ENCODE measurements around the gene TMEM134. TPM values are rescaled to one million over a fixed set of nuclear protein-coding genes. Genes with fewer than 3 reads are reported as not detected.
"Not testable (repeated sequence)": the region's sequence is repeated elsewhere in the genome, so short reads cannot be mapped to it uniquely, and the experiment has no call there.

Gene TMEM134
- total and polyA plus RNA-seq, 2 donors (not counting 3 experiments of a cell fraction or from before 2014, with no cell fraction given): 33.4 to 207 TPM

DNA sequence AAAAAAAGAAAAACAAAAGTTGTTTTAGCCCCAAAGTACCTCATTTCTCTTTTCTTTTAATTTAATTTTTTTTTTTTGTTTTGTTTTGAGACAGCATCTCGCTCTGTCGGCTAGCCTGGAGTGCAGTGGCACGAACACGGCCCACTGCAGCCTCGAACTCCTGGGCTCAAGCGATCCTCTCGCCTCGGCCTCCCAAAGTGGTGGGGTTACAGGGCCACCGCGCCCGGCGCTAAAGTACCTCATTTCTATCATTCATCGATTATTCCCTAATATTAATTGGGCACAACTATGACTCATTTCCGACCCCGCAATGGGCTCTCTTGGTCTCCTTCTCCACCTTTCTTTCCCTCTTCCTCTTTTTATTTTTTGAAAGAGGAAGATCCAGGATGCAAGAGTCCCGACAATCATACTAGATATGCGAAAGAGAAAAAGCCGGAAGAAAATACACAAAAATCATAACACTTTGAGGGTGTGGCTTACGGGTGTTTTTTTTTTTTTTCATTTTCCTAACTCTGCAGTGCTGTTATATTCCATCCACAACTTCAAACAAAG is 13.3 kb upstream of the TMEM134 start:
- Histone ChIP-seq H2AFZ (ENCODE audit: low read depth, low read length) (peak overlapping the region; percentile 59), H3K9me3 (replicated peaks; ENCODE audit: control insufficient read depth, insufficient read depth, low read length) (no peaks in the 10 kb centered on the region), H3K4me3 (replicated peaks in 1 of 3; ENCODE audit: insufficient read depth in 1 of 3, low read depth in 1 of 3, low read length in 3 of 3) (peak overlapping the region; percentile 29 to 72 (median 46)), H3K9me1 (replicated peaks; ENCODE audit: control insufficient read depth, extremely low read depth, insufficient read depth, low read length) (no peaks in the 10 kb centered on the region), H4K20me1 (replicated peaks; ENCODE audit: control insufficient read depth, extremely low read depth, insufficient read depth, low read length) (no peaks in the 10 kb centered on the region), H3K79me2 (ENCODE audit: control insufficient read depth, insufficient read depth, low read length) (no peaks in the 10 kb centered on the region), H3K27ac (ENCODE audit: insufficient read depth, low read depth, low read length) (peak overlapping the region; percentile 40), H3K4me2 (ENCODE audit: insufficient read depth, low read length) (peak overlapping the region; percentile 84), H3K27me3 (ENCODE audit: control insufficient read depth in 2 of 2, insufficient read depth in 2 of 2, low read length in 2 of 2) (no peaks in the 10 kb centered on the region), H3K4me1 (ENCODE audit: control insufficient read depth, extremely low read depth, insufficient read depth, low read length) (no peaks in the 10 kb centered on the region), H3K36me3 (ENCODE audit: control insufficient read depth in 2 of 2, extremely low read depth in 1 of 2, insufficient read depth in 2 of 2, low read length in 2 of 2) (peaks cover 0 to 1% of the 10 kb centered on the region in 2 experiments), H3K9ac (replicated peaks; ENCODE audit: extremely low read depth, insufficient read depth, low read length) (peak overlapping the region; percentile 66)
- no peak for TF ChIP-seq EZH2 (IDR thresholded peaks at IDR 0.05; ENCODE audit: borderline replicate concordance, low read depth, low read length, severe bottlenecking)
- TF ChIP-seq GATA2 (IDR thresholded peaks at IDR 0.05; ENCODE audit: insufficient read depth, insufficient read length, low read depth, low read length): no peak
- no peak for TF ChIP-seq CTCF (IDR thresholded peaks at IDR 0.05; ENCODE audit: extremely low read depth in 1 of 2, insufficient read depth in 1 of 2, low read depth in 1 of 2, low read length in 2 of 2)
- TF ChIP-seq, protein P1, sequence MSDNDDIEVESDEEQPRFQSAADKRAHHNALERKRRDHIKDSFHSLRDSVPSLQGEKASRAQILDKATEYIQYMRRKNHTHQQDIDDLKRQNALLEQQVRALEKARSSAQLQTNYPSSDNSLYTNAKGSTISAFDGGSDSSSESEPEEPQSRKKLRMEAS (IDR thresholded peaks at IDR 0.05; ENCODE audit: insufficient read depth, insufficient read length): no peak
- no peak for TF ChIP-seq MYC (IDR thresholded peaks at IDR 0.05; ENCODE audit: low read depth, low read length)
- TF ChIP-seq FOS (IDR thresholded peaks at IDR 0.05; ENCODE audit: borderline replicate concordance, insufficient read depth, low read length): no peak
- TF ChIP-seq JUN (IDR thresholded peaks at IDR 0.05; ENCODE audit: borderline replicate concordance, insufficient read depth, insufficient read length, low read depth): no peak
- no peak for TF ChIP-seq POLR2AphosphoS5 (IDR thresholded peaks at IDR 0.05; ENCODE audit: insufficient read depth, low read depth, low read length)
- POLR2A ChIA-PET: interaction anchor here (0.9 kb wide), 1 partner anchor 81 kb away, joined by 3 read pairs; the partner anchor contains the start of gene PPP1CA
- dilution Hi-C loops (cut with MboI; ENCODE audit: extremely low pct_ligation_motif_present, low sequenced_read_pairs): no loop called here
- FAIRE-seq: no peak
- intact Hi-C loops (cut with micrococcal nuclease): no loop called here
- DNase-seq (ENCODE audit: low read depth, low spot score): no peak
- CTCF ChIA-PET: interaction anchor here (0.7 to 1.2 kb wide), 4 partner anchors 10 to 81 kb away, joined by 3 to 11 read pairs (median 4); partner anchors contain the start of genes GPR152 and PPP1CA
- TSS peak; percentile 90 for BruUV-seq (replicated peaks)

DNA sequence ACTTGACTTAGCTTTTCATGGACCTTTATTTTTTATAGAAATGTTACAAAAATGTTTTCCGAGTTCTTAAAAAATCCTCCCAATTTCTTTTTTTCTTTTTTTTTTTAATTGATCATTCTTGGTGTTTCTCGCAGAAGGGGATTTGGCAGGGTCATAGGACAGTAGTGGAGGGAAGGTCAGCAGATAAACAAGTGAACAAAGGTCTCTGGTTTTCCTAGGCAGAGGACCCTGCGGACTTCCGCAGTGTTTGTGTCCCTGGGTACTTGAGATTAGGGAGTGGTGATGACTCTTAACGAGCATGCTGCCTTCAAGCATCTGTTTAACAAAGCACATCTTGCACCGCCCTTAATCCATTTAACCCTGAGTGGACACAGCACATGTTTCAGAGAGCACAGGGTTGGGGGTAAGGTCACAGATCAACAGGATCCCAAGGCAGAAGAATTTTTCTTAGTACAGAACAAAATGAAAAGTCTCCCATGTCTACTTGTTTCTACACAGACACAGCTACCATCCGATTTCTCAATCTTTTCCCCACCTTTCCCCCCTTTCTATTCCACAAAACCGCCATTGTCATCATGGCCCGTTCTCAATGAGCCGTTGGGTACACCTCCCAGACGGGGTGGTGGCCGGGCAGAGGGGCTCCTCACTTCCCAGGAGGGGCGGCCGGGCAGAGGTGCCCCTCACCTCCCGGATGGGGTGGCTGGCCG is 8.4 kb upstream of the TMEM134 start:
- H3K4me3 ChIP-seq (replicated peaks in 1 of 3; ENCODE audit: insufficient read depth in 1 of 3, low read depth in 1 of 3, low read length in 3 of 3); intact Hi-C loops (cut with micrococcal nuclease); H2AFZ ChIP-seq (ENCODE audit: low read depth, low read length); DNase-seq (ENCODE audit: low read depth, low spot score); H3K27ac ChIP-seq (ENCODE audit: insufficient read depth, low read depth, low read length); H3K36me3 ChIP-seq (ENCODE audit: control insufficient read depth in 2 of 2, extremely low read depth in 1 of 2, insufficient read depth in 2 of 2, low read length in 2 of 2); H3K9me1 ChIP-seq (replicated peaks; ENCODE audit: control insufficient read depth, extremely low read depth, insufficient read depth, low read length); H3K79me2 ChIP-seq (ENCODE audit: control insufficient read depth, insufficient read depth, low read length); H3K4me2 ChIP-seq (ENCODE audit: insufficient read depth, low read length); H3K9me3 ChIP-seq (replicated peaks; ENCODE audit: control insufficient read depth, insufficient read depth, low read length); BruUV-seq (replicated peaks); H3K27me3 ChIP-seq (ENCODE audit: control insufficient read depth in 2 of 2, insufficient read depth in 2 of 2, low read length in 2 of 2); POLR2A ChIA-PET; H3K9ac ChIP-seq (replicated peaks; ENCODE audit: extremely low read depth, insufficient read depth, low read length); H3K4me1 ChIP-seq (ENCODE audit: control insufficient read depth, extremely low read depth, insufficient read depth, low read length); H4K20me1 ChIP-seq (replicated peaks; ENCODE audit: control insufficient read depth, extremely low read depth, insufficient read depth, low read length); FAIRE-seq; dilution Hi-C loops (cut with MboI; ENCODE audit: extremely low pct_ligation_motif_present, low sequenced_read_pairs): not testable (repeated sequence)
- CTCF ChIA-PET: interaction anchor here (1.1 kb wide), 1 partner anchor 107 kb away, joined by 5 read pairs; no protein-coding TSS in a partner anchor
